Measurements from ENCODE around the gene TNIK.

GRCh38 chr3:171323938-171324536 lies 136.2 kb downstream of the TNIK start:
- no peak for TF ChIP-seq CTCF (IDR thresholded peaks at IDR 0.05)
- TF ChIP-seq POLR2AphosphoS5 (IDR thresholded peaks at IDR 0.05): no peak

Measured in breast epithelium (tissue), 3 donors.